WTC11 (cell line): ENCODE measurements around the gene IFNA6. TPM values are rescaled to one million over a fixed set of nuclear protein-coding genes. Genes with fewer than 3 reads are reported as not detected.

Experiments
- ATAC-seq: fragments of 200-7000 bp; cut with Tn5 transposase; 2 replicates; pipeline ENCODE4 v1.10.0; 2021; ENCODE audit warnings: mild to moderate bottlenecking, moderate library complexity
- CTCF ChIA-PET: fragments of 300-600 bp; sonication (Branson Sonifier 250); formaldehyde crosslinking; loops from one replicate; lab custom pipeline; 2021; ENCODE audit warnings: antibody characterized with exemption; lab: Charles Lee
- POLR2A ChIA-PET: fragments of 350-600 bp; sonication (Branson Sonifier 250); formaldehyde crosslinking; loops from one replicate; lab custom pipeline; 2021; ENCODE audit warnings: antibody characterized with exemption; lab: Charles Lee
- DNase-seq: peaks from one replicate; pipeline ENCODE4 v3.0.0; 2021; ENCODE audit warnings: low spot score
- H3K27ac Mint-ChIP-seq: 2 replicates; pipeline ENCODE4 v1.8.0; 2021; ENCODE audit warnings: mixed read lengths
- H3K27me3 Mint-ChIP-seq: 2 replicates; pipeline ENCODE4 v1.8.0; 2021; ENCODE audit warnings: low read depth, mild to moderate bottlenecking, moderate library complexity, mixed read lengths
- H3K36me3 Mint-ChIP-seq: 2 replicates; pipeline ENCODE4 v1.8.0; 2021; ENCODE audit warnings: mixed read lengths
- H3K4me1 Mint-ChIP-seq: 2 replicates; pipeline ENCODE4 v1.8.0; 2022; ENCODE audit warnings: mixed read lengths
- H3K4me3 Mint-ChIP-seq: 2 replicates; pipeline ENCODE4 v1.8.0; 2021; ENCODE audit warnings: mild to moderate bottlenecking, moderate library complexity, mixed read lengths
- H3K9me3 Mint-ChIP-seq: 2 replicates; pipeline ENCODE4 v1.8.0; 2021; ENCODE audit warnings: mixed read lengths
- CBFB ChIP-seq: sonication (generic); formaldehyde crosslinking; IDR thresholded peaks from 2 replicates; pipeline ENCODE4 v1.8.1; 2022; ENCODE audit warnings: mild to moderate bottlenecking, low read depth, missing genetic modification reagents
- FOXK1 ChIP-seq: sonication (generic); formaldehyde crosslinking; IDR thresholded peaks from 2 replicates; pipeline ENCODE4 v1.8.0; 2022; ENCODE audit warnings: mild to moderate bottlenecking, moderate library complexity, missing genetic modification reagents
- GRHL2 ChIP-seq: fragments of 250-450 bp; sonication (Bioruptor Pico); IDR thresholded peaks from 2 replicates; pipeline ENCODE4 v1.8.0; 2022; ENCODE audit warnings: mild to moderate bottlenecking, moderate library complexity; ENCODE audit not compliant: insufficient replicate concordance, severe bottlenecking
- HMGA2 ChIP-seq: fragments of 250-450 bp; sonication (Bioruptor Pico); IDR thresholded peaks from 2 replicates; pipeline ENCODE4 v1.4.0; 2021; ENCODE audit warnings: mild to moderate bottlenecking, moderate library complexity
- IRF1 ChIP-seq: sonication (generic); formaldehyde crosslinking; IDR thresholded peaks from 2 replicates; pipeline ENCODE4 v1.8.0; 2023; ENCODE audit warnings: missing genetic modification reagents
- MYBL2 ChIP-seq: sonication (generic); formaldehyde crosslinking; IDR thresholded peaks from 2 replicates; pipeline ENCODE4 v1.8.1; 2023; ENCODE audit warnings: mild to moderate bottlenecking, moderate library complexity, missing genetic modification reagents
- NR2C2 ChIP-seq: sonication (generic); formaldehyde crosslinking; IDR thresholded peaks from 2 replicates; pipeline ENCODE4 v1.8.0; 2022; ENCODE audit warnings: mild to moderate bottlenecking, missing genetic modification reagents
- ZBTB21 ChIP-seq: sonication (generic); formaldehyde crosslinking; IDR thresholded peaks from 2 replicates; pipeline ENCODE4 v1.8.1; 2023; ENCODE audit warnings: mild to moderate bottlenecking, missing genetic modification reagents, borderline replicate concordance
- ZNF219 ChIP-seq: sonication (generic); formaldehyde crosslinking; IDR thresholded peaks from 2 replicates; pipeline ENCODE4 v1.8.0; 2023; ENCODE audit warnings: missing genetic modification reagents, mild to moderate bottlenecking, borderline replicate concordance
- ZNF232 ChIP-seq: sonication (generic); formaldehyde crosslinking; IDR thresholded peaks from 2 replicates; pipeline ENCODE4 v1.8.0; 2022; ENCODE audit warnings: mild to moderate bottlenecking, missing genetic modification reagents
- ZNF317 ChIP-seq: sonication (generic); formaldehyde crosslinking; IDR thresholded peaks from 2 replicates; pipeline ENCODE4 v1.8.1; 2023; ENCODE audit warnings: low read depth, mild to moderate bottlenecking, moderate library complexity, missing genetic modification reagents, borderline replicate concordance
- ZNF416 ChIP-seq: fragments of 250-450 bp; sonication (Bioruptor Pico); IDR thresholded peaks from 2 replicates; pipeline ENCODE4 v1.9.0; 2021; ENCODE audit warnings: mild to moderate bottlenecking, inconsistent platforms
- ZNF423 ChIP-seq: fragments of 250-450 bp; sonication (Bioruptor Pico); IDR thresholded peaks from 2 replicates; pipeline ENCODE4 v2.1.2; 2022; ENCODE audit warnings: mild to moderate bottlenecking, moderate library complexity
- total RNA-seq: library from RNA; stranded (reverse); gene quantifications from 3 replicates; pipeline ENCODE4 v1.2.3, GENCODE V29; 2021
- TF ChIP-seq, protein P1 (sequence below): sonication (generic); formaldehyde crosslinking; IDR thresholded peaks from 2 replicates; pipeline ENCODE4 v1.8.0; 2022; ENCODE audit warnings: mild to moderate bottlenecking, missing genetic modification reagents
- TF ChIP-seq, protein P2 (sequence below): fragments of 250-450 bp; sonication (Bioruptor Pico); IDR thresholded peaks from 2 replicates; pipeline ENCODE4 v1.9.0; 2021; ENCODE audit warnings: mild to moderate bottlenecking, borderline replicate concordance
- TF ChIP-seq, protein P3 (sequence below): sonication (generic); formaldehyde crosslinking; IDR thresholded peaks from 2 replicates; pipeline ENCODE4 v1.8.1; 2023; ENCODE audit warnings: mild to moderate bottlenecking, missing genetic modification reagents

The IFNA6 gene
- total RNA-seq, 1 experiment from 2014 or later: not detected

- no peak for TF ChIP-seq ZBTB21 (CRISPR knock-in tag)
- TF ChIP-seq NR2C2 (CRISPR knock-in tag): no peak
- no peak for TF ChIP-seq ZNF416 (CRISPR knock-in tag)
- TF ChIP-seq ZNF232 (CRISPR knock-in tag): no peak
- no peak for TF ChIP-seq IRF1 (CRISPR knock-in tag)
- TF ChIP-seq, protein P1, sequence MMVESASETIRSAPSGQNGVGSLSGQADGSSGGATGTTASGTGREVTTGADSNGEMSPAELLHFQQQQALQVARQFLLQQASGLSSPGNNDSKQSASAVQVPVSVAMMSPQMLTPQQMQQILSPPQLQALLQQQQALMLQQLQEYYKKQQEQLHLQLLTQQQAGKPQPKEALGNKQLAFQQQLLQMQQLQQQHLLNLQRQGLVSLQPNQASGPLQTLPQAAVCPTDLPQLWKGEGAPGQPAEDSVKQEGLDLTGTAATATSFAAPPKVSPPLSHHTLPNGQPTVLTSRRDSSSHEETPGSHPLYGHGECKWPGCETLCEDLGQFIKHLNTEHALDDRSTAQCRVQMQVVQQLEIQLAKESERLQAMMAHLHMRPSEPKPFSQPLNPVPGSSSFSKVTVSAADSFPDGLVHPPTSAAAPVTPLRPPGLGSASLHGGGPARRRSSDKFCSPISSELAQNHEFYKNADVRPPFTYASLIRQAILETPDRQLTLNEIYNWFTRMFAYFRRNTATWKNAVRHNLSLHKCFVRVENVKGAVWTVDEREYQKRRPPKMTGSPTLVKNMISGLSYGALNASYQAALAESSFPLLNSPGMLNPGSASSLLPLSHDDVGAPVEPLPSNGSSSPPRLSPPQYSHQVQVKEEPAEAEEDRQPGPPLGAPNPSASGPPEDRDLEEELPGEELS: no peak
- TF ChIP-seq ZNF423 (CRISPR knock-in tag): no peak
- TF ChIP-seq, protein P2, sequence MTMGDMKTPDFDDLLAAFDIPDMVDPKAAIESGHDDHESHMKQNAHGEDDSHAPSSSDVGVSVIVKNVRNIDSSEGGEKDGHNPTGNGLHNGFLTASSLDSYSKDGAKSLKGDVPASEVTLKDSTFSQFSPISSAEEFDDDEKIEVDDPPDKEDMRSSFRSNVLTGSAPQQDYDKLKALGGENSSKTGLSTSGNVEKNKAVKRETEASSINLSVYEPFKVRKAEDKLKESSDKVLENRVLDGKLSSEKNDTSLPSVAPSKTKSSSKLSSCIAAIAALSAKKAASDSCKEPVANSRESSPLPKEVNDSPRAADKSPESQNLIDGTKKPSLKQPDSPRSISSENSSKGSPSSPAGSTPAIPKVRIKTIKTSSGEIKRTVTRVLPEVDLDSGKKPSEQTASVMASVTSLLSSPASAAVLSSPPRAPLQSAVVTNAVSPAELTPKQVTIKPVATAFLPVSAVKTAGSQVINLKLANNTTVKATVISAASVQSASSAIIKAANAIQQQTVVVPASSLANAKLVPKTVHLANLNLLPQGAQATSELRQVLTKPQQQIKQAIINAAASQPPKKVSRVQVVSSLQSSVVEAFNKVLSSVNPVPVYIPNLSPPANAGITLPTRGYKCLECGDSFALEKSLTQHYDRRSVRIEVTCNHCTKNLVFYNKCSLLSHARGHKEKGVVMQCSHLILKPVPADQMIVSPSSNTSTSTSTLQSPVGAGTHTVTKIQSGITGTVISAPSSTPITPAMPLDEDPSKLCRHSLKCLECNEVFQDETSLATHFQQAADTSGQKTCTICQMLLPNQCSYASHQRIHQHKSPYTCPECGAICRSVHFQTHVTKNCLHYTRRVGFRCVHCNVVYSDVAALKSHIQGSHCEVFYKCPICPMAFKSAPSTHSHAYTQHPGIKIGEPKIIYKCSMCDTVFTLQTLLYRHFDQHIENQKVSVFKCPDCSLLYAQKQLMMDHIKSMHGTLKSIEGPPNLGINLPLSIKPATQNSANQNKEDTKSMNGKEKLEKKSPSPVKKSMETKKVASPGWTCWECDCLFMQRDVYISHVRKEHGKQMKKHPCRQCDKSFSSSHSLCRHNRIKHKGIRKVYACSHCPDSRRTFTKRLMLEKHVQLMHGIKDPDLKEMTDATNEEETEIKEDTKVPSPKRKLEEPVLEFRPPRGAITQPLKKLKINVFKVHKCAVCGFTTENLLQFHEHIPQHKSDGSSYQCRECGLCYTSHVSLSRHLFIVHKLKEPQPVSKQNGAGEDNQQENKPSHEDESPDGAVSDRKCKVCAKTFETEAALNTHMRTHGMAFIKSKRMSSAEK (CRISPR knock-in tag): no peak
- TF ChIP-seq MYBL2 (CRISPR knock-in tag): no peak
- TF ChIP-seq GRHL2: no peak
- no peak for TF ChIP-seq CBFB (CRISPR knock-in tag)
- TF ChIP-seq HMGA2 (CRISPR knock-in tag): no peak
- no peak for TF ChIP-seq ZNF219 (CRISPR knock-in tag)
- no peak for TF ChIP-seq FOXK1 (CRISPR knock-in tag)
- no peak for TF ChIP-seq ZNF317
- TF ChIP-seq, protein P3, sequence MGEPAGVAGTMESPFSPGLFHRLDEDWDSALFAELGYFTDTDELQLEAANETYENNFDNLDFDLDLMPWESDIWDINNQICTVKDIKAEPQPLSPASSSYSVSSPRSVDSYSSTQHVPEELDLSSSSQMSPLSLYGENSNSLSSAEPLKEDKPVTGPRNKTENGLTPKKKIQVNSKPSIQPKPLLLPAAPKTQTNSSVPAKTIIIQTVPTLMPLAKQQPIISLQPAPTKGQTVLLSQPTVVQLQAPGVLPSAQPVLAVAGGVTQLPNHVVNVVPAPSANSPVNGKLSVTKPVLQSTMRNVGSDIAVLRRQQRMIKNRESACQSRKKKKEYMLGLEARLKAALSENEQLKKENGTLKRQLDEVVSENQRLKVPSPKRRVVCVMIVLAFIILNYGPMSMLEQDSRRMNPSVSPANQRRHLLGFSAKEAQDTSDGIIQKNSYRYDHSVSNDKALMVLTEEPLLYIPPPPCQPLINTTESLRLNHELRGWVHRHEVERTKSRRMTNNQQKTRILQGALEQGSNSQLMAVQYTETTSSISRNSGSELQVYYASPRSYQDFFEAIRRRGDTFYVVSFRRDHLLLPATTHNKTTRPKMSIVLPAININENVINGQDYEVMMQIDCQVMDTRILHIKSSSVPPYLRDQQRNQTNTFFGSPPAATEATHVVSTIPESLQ (CRISPR knock-in tag): no peak
- ChIA-PET POLR2A (no interaction called here), CTCF (interaction anchor here (1.2 to 1.8 kb wide), 3 partner anchors 56 to 146 kb away, joined by 3 to 8 read pairs (median 7); no protein-coding TSS in a partner anchor)
- H3K27me3 Mint-ChIP-seq: peaks cover 67% of the 10 kb centered on the region
- peaks cover 7% of the 10 kb centered on the region for H3K4me1 Mint-ChIP-seq
- DNase-seq (no peak), ATAC-seq (no peak)
- no peak overlapping the region for H3K27ac Mint-ChIP-seq
- H3K4me3 Mint-ChIP-seq: no peak overlapping the region
- H3K36me3 Mint-ChIP-seq: no peaks in the 10 kb centered on the region
- no peaks in the 10 kb centered on the region for H3K9me3 Mint-ChIP-seq
Measured at GRCh38 chr9:21398955-21399489, 48.3 kb upstream of the IFNA6 start.
